Astrocyte of the spinal cord (primary cell): ENCODE measurements around the gene CELSR2.

Experiments
- DNase-seq: peaks from one replicate; pipeline ENCODE4 v3.0.0; 2011; ENCODE audit warnings: low read depth, low spot score
- H3K4me3 ChIP-seq: 2 replicates; pipeline ENCODE4 v1.5.1; 2011; ENCODE audit warnings: low read depth, mild to moderate bottlenecking, low read length, moderate library complexity
- in situ Hi-C: cut with HindIII; loops from 2 replicates; pipeline ENCODE4 v1.10.0; 2017; ENCODE audit warnings: low sequenced_read_pairs
- TF ChIP-seq, protein P1 (sequence below): IDR thresholded peaks from 2 replicates; pipeline ENCODE4 v1.5.1; 2012; ENCODE audit warnings: low read depth, mild to moderate bottlenecking, low read length, inconsistent platforms

The CELSR2 gene

DNA sequence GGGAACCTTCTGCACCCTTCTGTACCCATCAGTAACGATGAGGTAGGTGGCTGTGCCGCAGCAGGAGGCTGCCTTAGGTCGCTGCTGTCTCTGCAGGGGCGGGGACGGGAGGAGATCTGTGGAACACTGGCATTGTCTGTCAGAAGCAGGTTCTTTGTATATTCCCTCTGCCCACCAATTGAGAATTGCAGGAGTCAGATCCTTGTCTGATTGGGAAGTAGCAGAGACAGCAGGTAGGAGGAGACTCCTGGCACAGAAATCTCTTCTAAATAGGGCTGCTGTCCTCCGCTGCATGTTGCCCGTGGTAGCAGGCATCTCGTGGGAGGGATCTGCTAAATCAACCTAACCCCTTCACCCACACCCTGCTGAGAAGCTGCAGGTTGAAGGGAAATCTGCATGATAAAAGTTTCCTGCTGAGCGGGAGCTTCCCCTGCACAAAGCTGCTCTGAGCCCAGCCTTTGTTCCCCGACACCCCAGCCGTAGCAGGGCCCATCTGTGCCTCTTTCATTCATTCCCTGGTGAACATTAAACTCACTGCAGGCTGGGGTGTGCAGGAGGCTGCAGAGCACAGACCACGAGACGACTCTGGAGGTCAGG is 19.7 kb upstream of the CELSR2 start:
- DNase-seq, result no peak
- TF ChIP-seq, protein P1, sequence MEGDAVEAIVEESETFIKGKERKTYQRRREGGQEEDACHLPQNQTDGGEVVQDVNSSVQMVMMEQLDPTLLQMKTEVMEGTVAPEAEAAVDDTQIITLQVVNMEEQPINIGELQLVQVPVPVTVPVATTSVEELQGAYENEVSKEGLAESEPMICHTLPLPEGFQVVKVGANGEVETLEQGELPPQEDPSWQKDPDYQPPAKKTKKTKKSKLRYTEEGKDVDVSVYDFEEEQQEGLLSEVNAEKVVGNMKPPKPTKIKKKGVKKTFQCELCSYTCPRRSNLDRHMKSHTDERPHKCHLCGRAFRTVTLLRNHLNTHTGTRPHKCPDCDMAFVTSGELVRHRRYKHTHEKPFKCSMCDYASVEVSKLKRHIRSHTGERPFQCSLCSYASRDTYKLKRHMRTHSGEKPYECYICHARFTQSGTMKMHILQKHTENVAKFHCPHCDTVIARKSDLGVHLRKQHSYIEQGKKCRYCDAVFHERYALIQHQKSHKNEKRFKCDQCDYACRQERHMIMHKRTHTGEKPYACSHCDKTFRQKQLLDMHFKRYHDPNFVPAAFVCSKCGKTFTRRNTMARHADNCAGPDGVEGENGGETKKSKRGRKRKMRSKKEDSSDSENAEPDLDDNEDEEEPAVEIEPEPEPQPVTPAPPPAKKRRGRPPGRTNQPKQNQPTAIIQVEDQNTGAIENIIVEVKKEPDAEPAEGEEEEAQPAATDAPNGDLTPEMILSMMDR, result no peak
- in situ Hi-C loops, result no loop called here
- no peak overlapping the region for H3K4me3 ChIP-seq

DNA sequence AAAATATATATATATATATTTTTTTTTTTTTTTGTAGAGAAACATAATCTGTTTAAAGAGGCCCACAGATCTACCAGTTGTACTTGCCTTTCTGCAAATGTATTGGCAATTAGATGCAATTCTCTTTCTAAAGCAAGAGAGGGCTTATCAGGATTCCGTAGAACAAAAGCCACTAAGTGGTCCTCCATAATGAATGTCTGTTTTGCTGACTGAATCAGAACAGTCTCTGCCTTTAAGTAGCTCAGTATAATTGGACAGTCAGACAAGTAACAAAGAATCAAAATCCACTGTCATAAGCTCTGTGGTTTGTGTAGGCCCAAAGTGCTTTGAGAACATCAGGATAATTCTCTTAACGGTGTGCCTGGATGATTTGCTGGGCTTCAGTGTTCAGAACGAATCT is 18.3 kb upstream of the CELSR2 start:
- TF ChIP-seq, protein P1, result no peak
- in situ Hi-C loops, result no loop called here
- no peak overlapping the region for H3K4me3 ChIP-seq

DNA sequence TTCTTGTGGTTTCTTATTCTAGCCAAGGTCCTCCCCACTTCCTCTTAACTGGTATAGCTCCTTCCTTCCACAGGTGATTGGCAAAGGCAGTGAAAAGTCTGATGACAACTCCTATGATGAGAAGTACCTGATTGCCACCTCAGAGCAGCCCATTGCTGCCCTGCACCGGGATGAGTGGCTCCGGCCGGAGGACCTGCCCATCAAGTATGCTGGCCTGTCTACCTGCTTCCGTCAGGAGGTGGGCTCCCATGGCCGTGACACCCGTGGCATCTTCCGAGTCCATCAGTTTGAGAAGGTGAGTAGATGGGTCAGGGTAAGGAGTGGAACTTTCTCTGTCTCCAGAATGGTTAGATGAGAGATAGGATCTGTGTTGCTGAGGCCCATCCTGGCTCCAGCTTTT is 14.2 kb upstream of the CELSR2 start:
- DNase-seq, result no peak
- TF ChIP-seq, protein P1, result no peak
- in situ Hi-C loops, result no loop called here

More for the DNA sequence above, 18.3 kb upstream of the CELSR2 start:
- DNase-seq, result no peak

DNA sequence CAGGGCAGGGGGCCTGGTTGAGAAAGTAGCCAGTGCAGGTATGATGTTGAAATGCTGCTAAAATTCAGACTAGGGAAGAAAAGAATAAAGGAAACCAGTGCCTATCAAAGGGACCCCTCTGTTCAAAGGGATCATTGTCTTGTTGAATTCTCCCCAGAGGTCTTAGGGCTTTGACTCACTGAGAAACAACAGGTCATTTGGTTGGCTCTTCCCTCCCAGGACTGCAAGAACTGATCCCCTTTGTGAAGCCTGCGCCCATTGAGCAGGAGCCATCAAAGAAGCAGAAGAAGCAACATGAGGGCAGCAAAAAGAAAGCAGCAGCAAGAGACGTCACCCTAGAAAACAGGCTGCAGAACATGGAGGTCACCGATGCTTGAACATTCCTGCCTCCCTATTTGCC is 11.8 kb upstream of the CELSR2 start:
- no peak overlapping the region for H3K4me3 ChIP-seq
- in situ Hi-C loops, result no loop called here
- TF ChIP-seq, protein P1, result no peak
- DNase-seq, result no peak

More for the DNA sequence above, 14.2 kb upstream of the CELSR2 start:
- H3K4me3 ChIP-seq, result no peak overlapping the region

DNA sequence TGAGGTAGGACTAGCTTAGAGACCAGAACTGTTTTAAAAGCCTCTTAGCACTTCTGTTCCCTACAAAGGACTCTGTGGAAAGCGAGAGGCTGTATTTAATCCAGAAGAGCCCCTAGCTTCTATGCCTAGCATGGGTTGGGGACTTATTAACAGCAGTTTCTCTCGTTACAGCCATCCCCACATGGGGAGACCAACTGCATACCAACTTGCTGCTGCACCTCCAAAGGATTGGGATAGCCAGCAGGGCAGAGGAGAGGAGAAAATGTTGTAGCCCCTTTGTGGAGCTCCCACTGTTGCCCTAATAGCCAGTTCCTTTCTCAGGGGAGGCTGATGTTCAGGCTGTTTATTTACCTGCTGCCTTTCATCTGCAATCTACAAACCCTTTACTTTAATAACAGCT is 11.0 kb upstream of the CELSR2 start:
- no peak for DNase-seq
- H3K4me3 ChIP-seq, result no peak overlapping the region
- TF ChIP-seq, protein P1, result no peak
- in situ Hi-C loops, result no loop called here

DNA sequence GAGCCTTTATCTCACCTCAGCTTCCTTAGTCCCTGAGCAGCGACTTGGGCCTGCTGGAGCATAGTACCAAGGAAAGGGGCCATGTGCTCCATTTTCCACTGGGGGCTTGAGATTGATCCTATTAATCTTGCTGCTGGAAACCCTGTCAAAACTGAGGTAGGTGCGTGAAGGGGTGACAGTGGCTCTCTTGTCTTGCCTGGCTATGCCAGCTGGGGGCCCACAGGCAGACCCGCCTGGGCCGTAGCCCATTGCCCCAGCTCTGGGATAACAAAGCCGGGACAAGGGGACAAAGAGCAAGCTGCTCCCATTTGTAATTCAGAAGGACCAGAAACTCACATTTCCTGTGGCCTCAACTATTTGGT is 10.3 kb upstream of the CELSR2 start:
- TF ChIP-seq, protein P1, result no peak
- DNase-seq, result no peak
- in situ Hi-C loops, result no loop called here
- no peak overlapping the region for H3K4me3 ChIP-seq
